ENCODE results near the gene RTKN2.

The RTKN2 gene

DNA sequence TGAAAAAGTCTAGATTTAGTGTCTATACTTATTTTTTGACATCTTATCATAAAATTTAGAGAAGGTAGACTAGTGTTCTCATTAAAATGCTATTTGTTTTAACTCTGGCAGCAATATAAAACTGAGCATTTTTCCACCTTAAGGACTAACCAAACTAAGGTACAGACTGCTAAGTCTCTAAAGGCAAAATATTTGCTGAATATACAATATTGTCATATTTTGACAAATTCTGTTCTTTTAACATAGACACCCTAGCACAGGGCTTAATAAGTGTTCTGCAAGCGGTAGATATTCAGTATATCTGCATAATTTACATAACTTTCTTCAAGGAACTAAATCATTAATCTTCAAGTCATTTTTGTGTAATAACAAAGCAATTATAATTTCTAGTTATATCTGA lies 8.6 kb downstream of the RTKN2 start:
- Histone ChIP-seq H3K27me3 (ENCODE audit: control insufficient read depth, insufficient read depth, low read length) (no peaks in the 10 kb centered on the region), H3K27ac (ENCODE audit: low read depth, low read length) (no peak overlapping the region), H3K9me3 (ENCODE audit: control insufficient read depth, insufficient read depth, low read depth, low read length) (no peaks in the 10 kb centered on the region), H3K4me1 (ENCODE audit: control insufficient read depth, insufficient read depth, low read length) (peaks cover 3% of the 10 kb centered on the region; the same call in 1 of the 2 replicates), H3K4me3 (ENCODE audit: low read depth, low read length) (no peak overlapping the region), H3K9ac (ENCODE audit: low read length) (no peak overlapping the region), H3K36me3 (ENCODE audit: control insufficient read depth, insufficient read depth, low read length) (peaks cover 26% of the 10 kb centered on the region)

DNA sequence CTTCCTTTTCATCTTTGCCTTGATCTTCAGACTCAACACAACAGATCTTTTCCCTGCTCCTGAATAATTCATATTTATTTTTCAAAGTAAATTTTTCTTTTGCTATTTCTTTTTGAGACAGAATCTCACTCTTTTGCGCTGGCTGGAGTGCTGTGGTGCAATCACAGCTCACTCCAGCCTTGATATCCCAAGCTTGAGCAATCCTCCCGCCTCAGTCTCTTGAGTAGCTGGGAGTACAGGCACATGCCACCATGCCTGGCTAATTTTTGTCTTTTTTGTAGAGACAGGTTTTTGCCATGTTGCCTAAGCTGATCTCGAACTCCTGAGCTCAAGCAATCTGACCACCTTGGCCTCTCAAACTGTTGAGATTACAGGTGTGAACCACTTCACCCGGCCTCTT lies 9.2 kb downstream of the RTKN2 start:
- no peaks in the 10 kb centered on the region for H3K27me3 ChIP-seq (ENCODE audit: control insufficient read depth, insufficient read depth, low read length)
- no peak overlapping the region for H3K9ac ChIP-seq (ENCODE audit: low read length)
- H3K4me3 ChIP-seq (ENCODE audit: low read depth, low read length): no peak overlapping the region
- H3K27ac ChIP-seq (ENCODE audit: low read depth, low read length): no peak overlapping the region
- H3K36me3 ChIP-seq (ENCODE audit: control insufficient read depth, insufficient read depth, low read length): peaks cover 26% of the 10 kb centered on the region
- H3K9me3 ChIP-seq (ENCODE audit: control insufficient read depth, insufficient read depth, low read depth, low read length): no peaks in the 10 kb centered on the region
- H3K4me1 ChIP-seq (ENCODE audit: control insufficient read depth, insufficient read depth, low read length): peaks cover 2% of the 10 kb centered on the region; the same call in 1 of the 2 replicates

DNA sequence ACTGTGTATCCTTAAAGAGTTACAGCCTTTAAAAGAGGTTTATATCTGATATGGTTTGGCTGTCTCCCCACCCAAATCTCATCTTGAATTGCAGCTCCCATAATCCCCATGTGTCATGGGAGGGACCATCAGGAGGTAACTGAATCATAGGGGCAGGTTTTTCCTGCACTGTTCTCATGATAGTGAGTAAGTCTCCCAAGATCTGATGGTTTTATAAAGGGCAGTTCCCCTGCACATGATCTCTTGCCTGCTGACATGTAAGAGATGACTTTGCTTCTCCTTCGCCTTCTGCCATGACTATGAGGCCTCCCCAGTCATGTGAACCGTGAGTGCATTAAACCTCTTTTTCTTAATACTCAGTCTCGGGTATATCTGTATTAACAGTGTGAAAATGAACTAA lies 9.7 kb downstream of the RTKN2 start:
- Histone ChIP-seq H3K4me1 (ENCODE audit: control insufficient read depth, insufficient read depth, low read length) (no peaks in the 10 kb centered on the region), H3K9ac (ENCODE audit: low read length) (no peak overlapping the region), H3K27me3 (ENCODE audit: control insufficient read depth, insufficient read depth, low read length) (no peaks in the 10 kb centered on the region), H3K4me3 (ENCODE audit: low read depth, low read length) (no peak overlapping the region), H3K36me3 (ENCODE audit: control insufficient read depth, insufficient read depth, low read length) (peaks cover 26% of the 10 kb centered on the region), H3K27ac (ENCODE audit: low read depth, low read length) (no peak overlapping the region), H3K9me3 (ENCODE audit: control insufficient read depth, insufficient read depth, low read depth, low read length) (no peaks in the 10 kb centered on the region)

DNA sequence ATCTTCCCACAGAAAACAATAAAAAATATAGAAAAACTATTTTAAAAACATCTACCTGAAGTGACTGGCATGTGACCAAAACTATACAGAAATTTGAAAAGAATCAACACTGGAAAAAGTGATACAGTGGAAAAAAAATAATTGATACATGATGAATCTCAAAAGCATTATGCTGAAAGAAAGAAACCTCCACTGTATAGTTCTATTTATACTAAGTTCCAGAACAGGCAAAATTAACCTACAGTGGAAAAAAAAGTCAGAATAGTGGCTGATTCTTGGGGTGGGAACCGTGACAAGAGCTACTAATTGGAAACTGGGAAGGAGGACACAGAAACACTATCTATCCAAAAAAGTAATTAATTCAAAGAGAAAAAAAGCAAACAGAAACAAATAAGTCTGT lies 14.9 kb downstream of the RTKN2 start:
- Histone ChIP-seq H3K9me3 (ENCODE audit: control insufficient read depth, insufficient read depth, low read depth, low read length) (no peaks in the 10 kb centered on the region), H3K36me3 (ENCODE audit: control insufficient read depth, insufficient read depth, low read length) (peaks cover 5% of the 10 kb centered on the region; the same call in 1 of the 2 replicates), H3K9ac (ENCODE audit: low read length) (no peak overlapping the region), H3K27me3 (ENCODE audit: control insufficient read depth, insufficient read depth, low read length) (no peaks in the 10 kb centered on the region), H3K4me3 (ENCODE audit: low read depth, low read length) (no peak overlapping the region), H3K27ac (ENCODE audit: low read depth, low read length) (no peak overlapping the region), H3K4me1 (ENCODE audit: control insufficient read depth, insufficient read depth, low read length) (0 out of 2 replicates have a peak, but pooled peaks cover 4% of the 10 kb centered on the region)

DNA sequence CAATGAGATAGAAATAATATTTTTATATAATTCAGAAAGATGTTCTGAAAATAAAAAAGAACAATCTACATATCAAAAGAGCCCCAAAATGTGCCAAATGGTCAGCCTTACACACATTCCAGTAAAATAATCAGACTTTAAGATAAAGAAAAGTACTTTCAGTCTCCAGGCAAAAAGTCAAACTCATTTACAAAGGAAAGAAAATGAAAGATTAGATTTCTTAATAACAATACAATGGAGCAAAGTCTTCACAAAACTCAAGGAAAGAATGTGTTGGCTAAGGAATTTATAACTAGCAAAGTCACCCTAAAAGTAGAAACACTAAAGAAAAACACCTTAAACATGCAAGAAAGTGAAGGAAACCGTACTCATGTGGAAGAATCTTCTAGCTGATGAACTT lies 16.6 kb downstream of the RTKN2 start:
- H3K9me3 ChIP-seq (ENCODE audit: control insufficient read depth, insufficient read depth, low read depth, low read length): no peaks in the 10 kb centered on the region
- H3K4me3 ChIP-seq (ENCODE audit: low read depth, low read length): no peak overlapping the region
- no peaks in the 10 kb centered on the region for H3K36me3 ChIP-seq (ENCODE audit: control insufficient read depth, insufficient read depth, low read length)
- no peak overlapping the region for H3K9ac ChIP-seq (ENCODE audit: low read length)
- H3K27me3 ChIP-seq (ENCODE audit: control insufficient read depth, insufficient read depth, low read length): no peaks in the 10 kb centered on the region
- 0 out of 2 replicates have a peak, but pooled peaks cover 4% of the 10 kb centered on the region for H3K4me1 ChIP-seq (ENCODE audit: control insufficient read depth, insufficient read depth, low read length)
- H3K27ac ChIP-seq (ENCODE audit: low read depth, low read length): no peak overlapping the region

DNA sequence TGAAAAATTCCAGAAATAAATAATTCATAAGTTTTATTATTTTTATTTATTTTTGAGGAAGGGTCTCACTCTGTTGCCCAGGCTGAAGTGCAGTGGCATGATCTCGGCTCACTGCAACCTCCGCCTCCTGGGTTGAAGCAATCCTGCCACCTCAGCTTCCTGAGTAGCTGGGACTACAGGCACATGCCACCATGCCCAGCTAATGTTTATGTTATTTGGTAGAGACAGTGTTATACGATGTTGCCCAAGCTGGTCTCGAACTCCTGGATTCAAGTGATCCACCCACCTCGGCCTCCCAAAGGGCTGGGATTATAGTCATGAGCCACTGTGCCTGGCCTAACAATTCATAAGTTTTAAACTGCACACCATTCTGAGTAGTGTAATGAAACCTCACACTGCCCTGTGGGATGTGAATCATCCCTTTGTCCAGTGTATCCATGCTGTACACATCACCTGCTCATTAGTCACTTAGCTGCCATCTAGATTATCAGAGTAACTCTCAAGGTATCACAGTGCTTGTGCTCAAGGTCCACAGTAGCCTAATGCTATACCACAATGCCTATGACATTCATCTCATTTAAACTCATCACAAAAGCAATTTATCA lies 17.9 kb downstream of the RTKN2 start:
- no peak overlapping the region for H3K27ac ChIP-seq (ENCODE audit: low read depth, low read length)
- no peak overlapping the region for H3K9ac ChIP-seq (ENCODE audit: low read length)
- no peaks in the 10 kb centered on the region for H3K27me3 ChIP-seq (ENCODE audit: control insufficient read depth, insufficient read depth, low read length)
- no peaks in the 10 kb centered on the region for H3K36me3 ChIP-seq (ENCODE audit: control insufficient read depth, insufficient read depth, low read length)
- 0 out of 2 replicates have a peak, but pooled peaks cover 4% of the 10 kb centered on the region for H3K4me1 ChIP-seq (ENCODE audit: control insufficient read depth, insufficient read depth, low read length)
- no peak overlapping the region for H3K4me3 ChIP-seq (ENCODE audit: low read depth, low read length)
- H3K9me3 ChIP-seq (ENCODE audit: control insufficient read depth, insufficient read depth, low read depth, low read length): no peaks in the 10 kb centered on the region

DNA sequence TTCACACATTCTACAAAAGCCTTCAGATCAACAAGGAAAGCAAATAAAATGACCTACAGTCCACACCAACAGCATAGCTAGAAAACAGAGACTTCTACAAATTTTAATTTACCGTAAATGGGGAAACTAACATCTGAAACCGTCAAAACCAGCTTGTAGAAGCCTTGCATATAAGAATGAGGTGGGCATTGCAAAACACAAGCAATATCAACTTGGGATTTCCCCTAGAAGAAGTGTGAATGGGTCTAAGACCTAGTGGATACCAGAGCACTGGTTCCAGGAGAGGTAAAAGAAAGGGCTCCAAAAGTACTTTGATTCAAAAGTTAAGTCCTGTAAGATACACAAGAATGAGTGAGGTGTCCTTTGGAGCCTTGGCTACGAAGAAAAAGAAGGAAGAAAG lies 18.7 kb downstream of the RTKN2 start:
- H3K36me3 ChIP-seq (ENCODE audit: control insufficient read depth, insufficient read depth, low read length): no peaks in the 10 kb centered on the region

DNA sequence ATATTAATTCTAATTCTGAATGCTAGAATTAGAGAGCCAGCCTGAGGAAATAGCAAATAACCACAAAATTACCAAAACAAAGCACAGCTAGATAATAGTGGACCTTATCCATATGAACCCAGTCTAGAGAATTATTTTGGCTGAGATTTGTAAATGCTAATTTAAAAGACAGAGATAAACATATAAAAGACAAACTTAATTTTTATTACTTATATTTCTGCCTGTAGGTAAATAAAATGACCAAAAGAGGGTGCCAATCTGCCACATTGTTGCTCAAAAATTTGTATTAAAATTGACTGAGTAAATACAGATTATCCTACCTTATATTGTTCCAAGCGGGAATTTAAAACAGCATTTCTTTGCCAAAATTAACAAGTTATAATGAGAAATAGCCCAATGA lies 20.2 kb downstream of the RTKN2 start:
- H3K4me1 ChIP-seq (ENCODE audit: control insufficient read depth, insufficient read depth, low read length): 0 out of 2 replicates have a peak, but pooled peaks cover 4% of the 10 kb centered on the region

More for the DNA sequence above, 18.7 kb downstream of the RTKN2 start:
- Histone ChIP-seq H3K4me1 (ENCODE audit: control insufficient read depth, insufficient read depth, low read length) (0 out of 2 replicates have a peak, but pooled peaks cover 4% of the 10 kb centered on the region), H3K27ac (ENCODE audit: low read depth, low read length) (no peak overlapping the region), H3K9ac (ENCODE audit: low read length) (no peak overlapping the region), H3K4me3 (ENCODE audit: low read depth, low read length) (no peak overlapping the region), H3K9me3 (ENCODE audit: control insufficient read depth, insufficient read depth, low read depth, low read length) (no peaks in the 10 kb centered on the region), H3K27me3 (ENCODE audit: control insufficient read depth, insufficient read depth, low read length) (no peaks in the 10 kb centered on the region)

DNA sequence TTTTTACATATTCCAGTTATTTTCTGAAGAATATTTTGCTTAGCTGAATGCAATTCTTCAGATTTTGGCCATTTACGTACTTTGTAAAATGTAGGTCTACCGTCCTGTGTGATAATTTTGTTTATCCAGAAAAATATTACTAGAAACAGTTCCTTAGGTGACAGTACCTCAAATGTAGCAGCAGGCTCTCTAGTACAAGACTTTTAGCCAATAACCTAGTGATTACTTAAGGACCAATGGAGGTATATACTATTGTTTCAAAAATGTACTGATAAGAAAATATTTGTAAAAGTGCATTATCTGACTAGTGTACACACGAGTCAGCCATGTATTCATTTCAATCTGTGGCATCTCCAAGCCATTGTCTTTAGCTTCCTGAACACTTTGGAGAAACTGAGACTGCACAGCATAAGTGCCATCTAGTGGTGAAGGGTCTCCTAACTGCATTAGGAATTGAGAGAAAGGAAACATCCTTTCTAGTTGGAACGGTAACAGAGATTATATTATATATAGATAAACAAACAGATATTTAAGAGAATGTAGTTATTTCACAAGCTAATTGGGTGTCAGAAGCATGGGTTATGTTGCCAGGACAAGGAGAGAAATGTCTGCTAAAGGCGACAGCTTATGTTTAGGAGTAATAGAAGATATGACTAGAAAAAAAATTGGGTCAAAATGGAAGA lies 23.7 kb downstream of the RTKN2 start:
- Histone ChIP-seq H3K27ac (ENCODE audit: low read depth, low read length) (no peak overlapping the region), H3K4me1 (ENCODE audit: control insufficient read depth, insufficient read depth, low read length) (0 out of 2 replicates have a peak, but pooled peaks cover 2% of the 10 kb centered on the region), H3K36me3 (ENCODE audit: control insufficient read depth, insufficient read depth, low read length) (no peaks in the 10 kb centered on the region), H3K9ac (ENCODE audit: low read length) (no peak overlapping the region), H3K4me3 (ENCODE audit: low read depth, low read length) (no peak overlapping the region), H3K27me3 (ENCODE audit: control insufficient read depth, insufficient read depth, low read length) (no peaks in the 10 kb centered on the region), H3K9me3 (ENCODE audit: control insufficient read depth, insufficient read depth, low read depth, low read length) (no peaks in the 10 kb centered on the region)

More for the DNA sequence above, 20.2 kb downstream of the RTKN2 start:
- Histone ChIP-seq H3K27ac (ENCODE audit: low read depth, low read length) (no peak overlapping the region), H3K36me3 (ENCODE audit: control insufficient read depth, insufficient read depth, low read length) (no peaks in the 10 kb centered on the region), H3K4me3 (ENCODE audit: low read depth, low read length) (no peak overlapping the region), H3K27me3 (ENCODE audit: control insufficient read depth, insufficient read depth, low read length) (no peaks in the 10 kb centered on the region), H3K9me3 (ENCODE audit: control insufficient read depth, insufficient read depth, low read depth, low read length) (no peaks in the 10 kb centered on the region), H3K9ac (ENCODE audit: low read length) (no peak overlapping the region)

DNA sequence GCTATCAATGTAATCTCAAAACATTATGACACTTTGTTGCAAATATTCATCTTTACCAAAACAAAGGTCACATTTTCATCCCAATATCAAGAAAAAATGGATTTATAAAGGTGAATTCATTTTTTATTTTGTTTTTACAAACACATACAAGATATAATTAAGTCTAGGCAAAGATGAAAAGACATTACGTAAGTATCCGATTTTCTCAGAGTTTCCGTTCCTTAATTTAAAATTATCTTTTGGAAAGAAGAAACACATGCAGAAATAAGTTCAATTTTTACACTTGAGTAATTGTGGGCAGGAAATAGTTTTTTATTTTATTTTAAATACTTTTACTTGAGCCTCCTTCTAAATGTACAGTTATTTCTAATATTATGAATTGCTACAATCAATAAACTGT lies 24.6 kb downstream of the RTKN2 start:
- no peak overlapping the region for H3K4me3 ChIP-seq (ENCODE audit: low read depth, low read length)
- no peaks in the 10 kb centered on the region for H3K4me1 ChIP-seq (ENCODE audit: control insufficient read depth, insufficient read depth, low read length)
- no peaks in the 10 kb centered on the region for H3K27me3 ChIP-seq (ENCODE audit: control insufficient read depth, insufficient read depth, low read length)
- H3K27ac ChIP-seq (ENCODE audit: low read depth, low read length): no peak overlapping the region
- H3K9ac ChIP-seq (ENCODE audit: low read length): no peak overlapping the region
- no peaks in the 10 kb centered on the region for H3K36me3 ChIP-seq (ENCODE audit: control insufficient read depth, insufficient read depth, low read length)
- H3K9me3 ChIP-seq (ENCODE audit: control insufficient read depth, insufficient read depth, low read depth, low read length): no peaks in the 10 kb centered on the region

DNA sequence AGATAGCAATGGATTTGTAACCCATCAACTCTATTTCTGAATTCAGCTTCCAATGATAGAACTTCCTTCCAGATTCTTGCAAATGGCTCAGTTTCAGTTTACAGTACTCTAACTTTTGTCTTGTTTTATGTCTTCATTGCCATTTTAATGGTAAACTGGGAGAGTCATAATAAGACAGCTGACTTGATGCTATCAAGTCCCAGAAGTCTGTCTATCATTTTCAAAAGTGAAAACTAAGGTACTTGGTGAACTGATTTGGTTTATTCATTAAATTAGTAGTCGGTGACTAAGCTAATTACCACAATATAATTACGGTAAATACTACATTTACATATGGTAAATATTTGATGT lies 25.0 kb downstream of the RTKN2 start:
- Histone ChIP-seq H3K4me1 (ENCODE audit: control insufficient read depth, insufficient read depth, low read length) (no peaks in the 10 kb centered on the region), H3K9ac (ENCODE audit: low read length) (no peak overlapping the region), H3K9me3 (ENCODE audit: control insufficient read depth, insufficient read depth, low read depth, low read length) (no peaks in the 10 kb centered on the region), H3K4me3 (ENCODE audit: low read depth, low read length) (no peak overlapping the region), H3K27ac (ENCODE audit: low read depth, low read length) (no peak overlapping the region), H3K27me3 (ENCODE audit: control insufficient read depth, insufficient read depth, low read length) (no peaks in the 10 kb centered on the region), H3K36me3 (ENCODE audit: control insufficient read depth, insufficient read depth, low read length) (no peaks in the 10 kb centered on the region)

All from HUES6 (cell line).